ENCODE measurements around the gene ZNF638. TPM values are rescaled to one million over a fixed set of nuclear protein-coding genes. Genes with fewer than 3 reads are reported as not detected.

The ZNF638 gene
- total and polyA plus RNA-seq, 9 of the 15 experiments (the other 6 are each of a cell fraction or from before 2014, with no cell fraction given): 53.3 to 165 (median 98.8) TPM

DNA sequence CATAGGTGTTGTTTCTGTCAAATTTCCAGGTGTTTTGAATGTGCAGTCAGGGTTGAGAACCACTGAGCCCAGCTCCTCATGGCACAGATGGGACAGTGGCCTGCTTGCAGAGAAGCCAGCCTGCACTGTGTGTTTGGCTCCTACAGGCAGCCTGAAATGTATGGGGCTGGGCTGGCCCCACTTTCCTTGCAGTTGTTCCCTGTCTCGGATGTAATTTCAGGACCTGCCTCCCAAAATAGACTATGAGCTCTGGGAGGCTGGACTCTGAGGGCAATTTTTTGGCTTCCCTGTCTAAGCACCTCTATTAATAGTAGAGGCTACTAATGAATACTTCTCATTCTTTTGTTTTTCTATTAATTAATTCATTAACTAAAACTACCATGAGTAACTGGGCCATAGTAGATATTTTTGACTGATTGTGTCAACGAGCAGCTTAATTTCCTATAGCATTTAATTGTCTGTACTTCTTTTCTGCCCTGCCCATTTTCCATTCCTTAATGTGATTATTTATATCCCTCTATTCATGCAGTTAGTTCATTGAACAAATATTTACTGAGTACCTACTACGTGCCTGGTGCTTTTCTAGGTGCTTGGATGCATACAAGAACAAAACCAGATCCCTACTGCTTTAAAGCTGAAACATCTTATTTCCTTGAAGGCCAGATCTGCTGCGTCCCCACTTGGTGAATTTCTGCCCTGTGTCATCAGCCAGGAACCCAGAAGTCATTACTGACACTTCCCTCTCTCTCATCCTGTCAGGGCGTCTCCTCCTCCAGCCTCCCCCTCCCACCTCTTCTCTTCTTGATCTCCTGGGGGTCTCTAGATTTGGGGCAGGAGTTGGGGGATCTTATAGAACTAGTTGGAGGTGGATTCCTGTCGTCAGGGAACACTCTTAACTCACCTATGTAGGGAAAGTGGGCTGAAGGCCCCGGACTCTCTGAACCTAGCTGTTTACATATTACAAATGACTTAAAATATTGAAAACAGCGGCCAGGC lies 138.1 kb downstream of the ZNF638 start (continued):
- TF ChIP-seq, protein P1, sequence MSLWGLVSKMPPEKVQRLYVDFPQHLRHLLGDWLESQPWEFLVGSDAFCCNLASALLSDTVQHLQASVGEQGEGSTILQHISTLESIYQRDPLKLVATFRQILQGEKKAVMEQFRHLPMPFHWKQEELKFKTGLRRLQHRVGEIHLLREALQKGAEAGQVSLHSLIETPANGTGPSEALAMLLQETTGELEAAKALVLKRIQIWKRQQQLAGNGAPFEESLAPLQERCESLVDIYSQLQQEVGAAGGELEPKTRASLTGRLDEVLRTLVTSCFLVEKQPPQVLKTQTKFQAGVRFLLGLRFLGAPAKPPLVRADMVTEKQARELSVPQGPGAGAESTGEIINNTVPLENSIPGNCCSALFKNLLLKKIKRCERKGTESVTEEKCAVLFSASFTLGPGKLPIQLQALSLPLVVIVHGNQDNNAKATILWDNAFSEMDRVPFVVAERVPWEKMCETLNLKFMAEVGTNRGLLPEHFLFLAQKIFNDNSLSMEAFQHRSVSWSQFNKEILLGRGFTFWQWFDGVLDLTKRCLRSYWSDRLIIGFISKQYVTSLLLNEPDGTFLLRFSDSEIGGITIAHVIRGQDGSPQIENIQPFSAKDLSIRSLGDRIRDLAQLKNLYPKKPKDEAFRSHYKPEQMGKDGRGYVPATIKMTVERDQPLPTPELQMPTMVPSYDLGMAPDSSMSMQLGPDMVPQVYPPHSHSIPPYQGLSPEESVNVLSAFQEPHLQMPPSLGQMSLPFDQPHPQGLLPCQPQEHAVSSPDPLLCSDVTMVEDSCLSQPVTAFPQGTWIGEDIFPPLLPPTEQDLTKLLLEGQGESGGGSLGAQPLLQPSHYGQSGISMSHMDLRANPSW (CRISPR knock-in tag; IDR thresholded peaks at IDR 0.05): no peak
- 0 out of 4 replicates have a peak, but pooled peaks of 1 of the 2 experiments have one; percentile 7 for TF ChIP-seq NRF1 (conservative IDR thresholded peaks at IDR 0.05 in 1 of 2, IDR thresholded peaks at IDR 0.05 in 1 of 2)
- TF ChIP-seq, protein P2, sequence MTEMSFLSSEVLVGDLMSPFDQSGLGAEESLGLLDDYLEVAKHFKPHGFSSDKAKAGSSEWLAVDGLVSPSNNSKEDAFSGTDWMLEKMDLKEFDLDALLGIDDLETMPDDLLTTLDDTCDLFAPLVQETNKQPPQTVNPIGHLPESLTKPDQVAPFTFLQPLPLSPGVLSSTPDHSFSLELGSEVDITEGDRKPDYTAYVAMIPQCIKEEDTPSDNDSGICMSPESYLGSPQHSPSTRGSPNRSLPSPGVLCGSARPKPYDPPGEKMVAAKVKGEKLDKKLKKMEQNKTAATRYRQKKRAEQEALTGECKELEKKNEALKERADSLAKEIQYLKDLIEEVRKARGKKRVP (CRISPR knock-in tag; IDR thresholded peaks at IDR 0.05): peak; percentile 91
- TF ChIP-seq EP300 (IDR thresholded peaks at IDR 0.05; ENCODE audit: low read length): peak; percentile 55; the same call in 1 of the 2 replicates
- no peak for TF ChIP-seq POLR2G (IDR thresholded peaks at IDR 0.05; ENCODE audit: low read depth, low read length)
- no peak for TF ChIP-seq ZNF79 (CRISPR knock-in tag; IDR thresholded peaks at IDR 0.05; ENCODE audit: low read depth)
- TF ChIP-seq SPI1 (IDR thresholded peaks at IDR 0.05; ENCODE audit: borderline replicate concordance, low read depth, low read length): peak; percentile 14; the same call in 1 of the 2 replicates
- no peak for TF ChIP-seq ZBED1 (IDR thresholded peaks at IDR 0.05)
- no peak for TF ChIP-seq MECOM (CRISPR knock-in tag; IDR thresholded peaks at IDR 0.05)
- TF ChIP-seq, protein P3, sequence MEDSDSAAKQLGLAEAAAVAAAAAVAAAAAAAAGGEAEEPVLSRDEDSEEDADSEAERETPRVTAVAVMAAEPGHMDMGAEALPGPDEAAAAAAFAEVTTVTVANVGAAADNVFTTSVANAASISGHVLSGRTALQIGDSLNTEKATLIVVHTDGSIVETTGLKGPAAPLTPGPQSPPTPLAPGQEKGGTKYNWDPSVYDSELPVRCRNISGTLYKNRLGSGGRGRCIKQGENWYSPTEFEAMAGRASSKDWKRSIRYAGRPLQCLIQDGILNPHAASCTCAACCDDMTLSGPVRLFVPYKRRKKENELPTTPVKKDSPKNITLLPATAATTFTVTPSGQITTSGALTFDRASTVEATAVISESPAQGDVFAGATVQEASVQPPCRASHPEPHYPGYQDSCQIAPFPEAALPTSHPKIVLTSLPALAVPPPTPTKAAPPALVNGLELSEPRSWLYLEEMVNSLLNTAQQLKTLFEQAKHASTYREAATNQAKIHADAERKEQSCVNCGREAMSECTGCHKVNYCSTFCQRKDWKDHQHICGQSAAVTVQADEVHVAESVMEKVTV (CRISPR knock-in tag; IDR thresholded peaks at IDR 0.05): no peak
- peak; percentile 58 for TF ChIP-seq ZNF311 (CRISPR knock-in tag; IDR thresholded peaks at IDR 0.05)
- TF ChIP-seq KDM4B (IDR thresholded peaks at IDR 0.05; ENCODE audit: borderline replicate concordance in 2 of 2, low read depth in 1 of 2): no peak
- TF ChIP-seq, protein P4, sequence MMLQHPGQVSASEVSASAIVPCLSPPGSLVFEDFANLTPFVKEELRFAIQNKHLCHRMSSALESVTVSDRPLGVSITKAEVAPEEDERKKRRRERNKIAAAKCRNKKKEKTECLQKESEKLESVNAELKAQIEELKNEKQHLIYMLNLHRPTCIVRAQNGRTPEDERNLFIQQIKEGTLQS (IDR thresholded peaks at IDR 0.05): peak; percentile 77
- TF ChIP-seq, protein P4 (CRISPR knock-in tag; conservative IDR thresholded peaks at IDR 0.05): no peak
- TF ChIP-seq STAT5A (IDR thresholded peaks at IDR 0.05; ENCODE audit: borderline replicate concordance, low read length): no peak
- no peak for TF ChIP-seq DDX20 (tag; IDR thresholded peaks at IDR 0.05; ENCODE audit: low read depth)
- TF ChIP-seq TRIM24 (IDR thresholded peaks at IDR 0.05): peak; percentile 80 to 89; a peak in 2 of 4 replicates
- no peak for TF ChIP-seq SOX6 (IDR thresholded peaks at IDR 0.05)
- TF ChIP-seq, protein P5, sequence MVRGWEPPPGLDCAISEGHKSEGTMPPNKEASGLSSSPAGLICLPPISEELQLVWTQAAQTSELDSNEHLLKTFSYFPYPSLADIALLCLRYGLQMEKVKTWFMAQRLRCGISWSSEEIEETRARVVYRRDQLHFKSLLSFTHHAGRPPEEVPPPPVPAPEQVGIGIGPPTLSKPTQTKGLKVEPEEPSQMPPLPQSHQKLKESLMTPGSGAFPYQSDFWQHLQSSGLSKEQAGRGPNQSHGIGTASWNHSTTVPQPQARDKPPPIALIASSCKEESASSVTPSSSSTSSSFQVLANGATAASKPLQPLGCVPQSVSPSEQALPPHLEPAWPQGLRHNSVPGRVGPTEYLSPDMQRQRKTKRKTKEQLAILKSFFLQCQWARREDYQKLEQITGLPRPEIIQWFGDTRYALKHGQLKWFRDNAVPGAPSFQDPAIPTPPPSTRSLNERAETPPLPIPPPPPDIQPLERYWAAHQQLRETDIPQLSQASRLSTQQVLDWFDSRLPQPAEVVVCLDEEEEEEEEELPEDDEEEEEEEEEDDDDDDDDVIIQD (CRISPR knock-in tag; IDR thresholded peaks at IDR 0.05): no peak

Data from K562 (cell line).